GM08714 (cell line): ENCODE data around the gene TNIP1.

ENCODE experiments used
- H3K4me3 ChIP-seq: fragments of 200-500 bp; sonication (Bioruptor generic); 2 replicates; pipeline ENCODE4 v1.5.1; 2014; ENCODE audit warnings: mild to moderate bottlenecking, low read length, inconsistent platforms
- ZNF274 ChIP-seq: IDR thresholded peaks from 2 replicates; pipeline ENCODE4 v1.6.1; 2012; ENCODE audit warnings: mild to moderate bottlenecking, low read depth, low read length

Gene TNIP1

GRCh38 chr5:151110992-151111391 is 30.2 kb upstream of the TNIP1 start:
- H3K4me3 ChIP-seq: no peak overlapping the region
- TF ChIP-seq ZNF274: no peak

- no peak for TF ChIP-seq ZNF274
- H3K4me3 ChIP-seq: no peak overlapping the region
Measured at GRCh38 chr5:151110122-151110681, 29.4 kb upstream of the TNIP1 start.

- no peak for TF ChIP-seq ZNF274
- no peak overlapping the region for H3K4me3 ChIP-seq
Measured at GRCh38 chr5:151108566-151108965, 27.7 kb upstream of the TNIP1 start.

GRCh38 chr5:151107738-151108520 is 27.1 kb upstream of the TNIP1 start:
- no peak overlapping the region for H3K4me3 ChIP-seq
- no peak for TF ChIP-seq ZNF274

GRCh38 chr5:151107084-151107483 is 26.2 kb upstream of the TNIP1 start:
- TF ChIP-seq ZNF274: no peak

GRCh38 chr5:151106509-151106908 is 25.7 kb upstream of the TNIP1 start:
- H3K4me3 ChIP-seq: no peak overlapping the region
- TF ChIP-seq ZNF274: no peak

More at GRCh38 chr5:151107084-151107483, 26.2 kb upstream of the TNIP1 start:
- no peak overlapping the region for H3K4me3 ChIP-seq

- no peak for TF ChIP-seq ZNF274
Measured at GRCh38 chr5:151106043-151106442, 25.2 kb upstream of the TNIP1 start.

GRCh38 chr5:151105561-151105960 is 24.7 kb upstream of the TNIP1 start:
- no peak for TF ChIP-seq ZNF274
- no peak overlapping the region for H3K4me3 ChIP-seq

More at GRCh38 chr5:151106043-151106442, 25.2 kb upstream of the TNIP1 start:
- no peak overlapping the region for H3K4me3 ChIP-seq

- no peak overlapping the region for H3K4me3 ChIP-seq
- TF ChIP-seq ZNF274: no peak
Measured at GRCh38 chr5:151104795-151105194, 24.0 kb upstream of the TNIP1 start.

- no peak overlapping the region for H3K4me3 ChIP-seq
- TF ChIP-seq ZNF274: no peak
Measured at GRCh38 chr5:151101746-151102145, 20.9 kb upstream of the TNIP1 start.

GRCh38 chr5:151101151-151101550 is 20.3 kb upstream of the TNIP1 start:
- H3K4me3 ChIP-seq: no peak overlapping the region
- TF ChIP-seq ZNF274: no peak

GRCh38 chr5:151100681-151101080 is 19.8 kb upstream of the TNIP1 start:
- no peak for TF ChIP-seq ZNF274
- H3K4me3 ChIP-seq: no peak overlapping the region

GRCh38 chr5:151098768-151099121 is 17.9 kb upstream of the TNIP1 start:
- TF ChIP-seq ZNF274: no peak
- H3K4me3 ChIP-seq: peak overlapping the region; percentile 6; the same call in 1 of the 2 replicates

GRCh38 chr5:151097820-151098767 is 17.3 kb upstream of the TNIP1 start:
- H3K4me3 ChIP-seq: peak overlapping the region; percentile 6; the same call in 1 of the 2 replicates
- no peak for TF ChIP-seq ZNF274
